Measurements from ENCODE around the gene PELI1. TPM values are rescaled to one million over a fixed set of nuclear protein-coding genes. Genes with fewer than 3 reads are reported as not detected.

The PELI1 gene
- total and polyA plus RNA-seq, 2 donors (not counting 3 experiments of a cell fraction or from before 2014, with no cell fraction given): 14.2 to 30.9 TPM

GRCh38 chr2:64137996-64138395, 6.2 kb downstream of the PELI1 start:
- no TSS peak for BruUV-seq (replicated peaks)
- Histone ChIP-seq H3K4me2 (ENCODE audit: insufficient read depth, low read length) (peak overlapping the region; percentile 17), H3K27me3 (ENCODE audit: control insufficient read depth in 2 of 2, insufficient read depth in 2 of 2, low read length in 2 of 2) (no peaks in the 10 kb centered on the region), H3K4me3 (replicated peaks in 1 of 3; ENCODE audit: insufficient read depth in 1 of 3, low read depth in 1 of 3, low read length in 3 of 3) (no peak overlapping the region), H3K9me3 (replicated peaks; ENCODE audit: control insufficient read depth, insufficient read depth, low read length) (no peaks in the 10 kb centered on the region), H4K20me1 (replicated peaks; ENCODE audit: control insufficient read depth, extremely low read depth, insufficient read depth, low read length) (peaks cover 9% of the 10 kb centered on the region), H3K9me1 (replicated peaks; ENCODE audit: control insufficient read depth, extremely low read depth, insufficient read depth, low read length) (no peaks in the 10 kb centered on the region), H2AFZ (ENCODE audit: low read depth, low read length) (no peak overlapping the region), H3K79me2 (ENCODE audit: control insufficient read depth, insufficient read depth, low read length) (peaks cover 98% of the 10 kb centered on the region), H3K27ac (ENCODE audit: insufficient read depth, low read depth, low read length) (peak overlapping the region; percentile 21), H3K36me3 (ENCODE audit: control insufficient read depth in 2 of 2, extremely low read depth in 1 of 2, insufficient read depth in 2 of 2, low read length in 2 of 2) (no peaks in the 10 kb centered on the region), H3K9ac (replicated peaks; ENCODE audit: extremely low read depth, insufficient read depth, low read length) (no peak overlapping the region), H3K4me1 (ENCODE audit: control insufficient read depth, extremely low read depth, insufficient read depth, low read length) (peaks cover 41% of the 10 kb centered on the region)
- intact Hi-C loops (cut with micrococcal nuclease) (no loop called here), dilution Hi-C loops (cut with MboI; ENCODE audit: extremely low pct_ligation_motif_present, low sequenced_read_pairs) (no loop called here)
- CTCF ChIA-PET: interaction anchor here (0.6 to 1.1 kb wide), 6 partner anchors 14 to 175 kb away, joined by 3 to 5 read pairs (median 4); no protein-coding TSS in a partner anchor
- DNase-seq (ENCODE audit: low read depth, low spot score): no peak
- POLR2A ChIA-PET: no interaction called here
- no peak for TF ChIP-seq JUN (IDR thresholded peaks at IDR 0.05; ENCODE audit: borderline replicate concordance, insufficient read depth, insufficient read length, low read depth)
- no peak for TF ChIP-seq POLR2AphosphoS5 (IDR thresholded peaks at IDR 0.05; ENCODE audit: insufficient read depth, low read depth, low read length)
- no peak for TF ChIP-seq POLR2A (IDR thresholded peaks at IDR 0.05; ENCODE audit: low read depth, low read length)
- TF ChIP-seq MAX (IDR thresholded peaks at IDR 0.05; ENCODE audit: insufficient read depth, insufficient read length): no peak
- TF ChIP-seq EZH2 (IDR thresholded peaks at IDR 0.05; ENCODE audit: borderline replicate concordance, low read depth, low read length, severe bottlenecking): no peak
- TF ChIP-seq FOS (IDR thresholded peaks at IDR 0.05; ENCODE audit: borderline replicate concordance, insufficient read depth, low read length): no peak
- FAIRE-seq: no peak

- Histone ChIP-seq H3K9ac (replicated peaks; ENCODE audit: extremely low read depth, insufficient read depth, low read length) (no peak overlapping the region), H3K36me3 (ENCODE audit: control insufficient read depth in 2 of 2, extremely low read depth in 1 of 2, insufficient read depth in 2 of 2, low read length in 2 of 2) (no peaks in the 10 kb centered on the region), H3K27me3 (ENCODE audit: control insufficient read depth in 2 of 2, insufficient read depth in 2 of 2, low read length in 2 of 2) (no peaks in the 10 kb centered on the region), H3K4me3 (replicated peaks in 1 of 3; ENCODE audit: insufficient read depth in 1 of 3, low read depth in 1 of 3, low read length in 3 of 3) (no peak overlapping the region), H3K27ac (ENCODE audit: insufficient read depth, low read depth, low read length) (peak overlapping the region; percentile 21), H3K4me2 (ENCODE audit: insufficient read depth, low read length) (peak overlapping the region; percentile 17), H4K20me1 (replicated peaks; ENCODE audit: control insufficient read depth, extremely low read depth, insufficient read depth, low read length) (peaks cover 9% of the 10 kb centered on the region), H3K79me2 (ENCODE audit: control insufficient read depth, insufficient read depth, low read length) (peaks cover 98% of the 10 kb centered on the region), H3K9me1 (replicated peaks; ENCODE audit: control insufficient read depth, extremely low read depth, insufficient read depth, low read length) (no peaks in the 10 kb centered on the region), H3K9me3 (replicated peaks; ENCODE audit: control insufficient read depth, insufficient read depth, low read length) (no peaks in the 10 kb centered on the region), H2AFZ (ENCODE audit: low read depth, low read length) (no peak overlapping the region), H3K4me1 (ENCODE audit: control insufficient read depth, extremely low read depth, insufficient read depth, low read length) (peaks cover 41% of the 10 kb centered on the region)
- POLR2A ChIA-PET: no interaction called here
- dilution Hi-C loops (cut with MboI; ENCODE audit: extremely low pct_ligation_motif_present, low sequenced_read_pairs): no loop called here
- BruUV-seq (replicated peaks): no TSS peak
- TF ChIP-seq EZH2 (IDR thresholded peaks at IDR 0.05; ENCODE audit: borderline replicate concordance, low read depth, low read length, severe bottlenecking) (no peak), FOS (IDR thresholded peaks at IDR 0.05; ENCODE audit: borderline replicate concordance, insufficient read depth, low read length) (peak; percentile 51), JUN (IDR thresholded peaks at IDR 0.05; ENCODE audit: borderline replicate concordance, insufficient read depth, insufficient read length, low read depth) (peak; percentile 38), POLR2A (IDR thresholded peaks at IDR 0.05; ENCODE audit: low read depth, low read length) (no peak), POLR2AphosphoS5 (IDR thresholded peaks at IDR 0.05; ENCODE audit: insufficient read depth, low read depth, low read length) (no peak), CTCF (IDR thresholded peaks at IDR 0.05; ENCODE audit: extremely low read depth in 1 of 2, insufficient read depth in 1 of 2, low read depth in 1 of 2, low read length in 2 of 2) (no peak), GATA2 (IDR thresholded peaks at IDR 0.05; ENCODE audit: insufficient read depth, insufficient read length, low read depth, low read length) (peak; percentile 24), MAX (IDR thresholded peaks at IDR 0.05; ENCODE audit: insufficient read depth, insufficient read length) (no peak), MYC (IDR thresholded peaks at IDR 0.05; ENCODE audit: low read depth, low read length) (no peak)
- DNase-seq (ENCODE audit: low read depth, low spot score): peak; percentile 76
- no peak for FAIRE-seq
- intact Hi-C loops (cut with micrococcal nuclease): no loop called here
- CTCF ChIA-PET: interaction anchor here (0.6 to 1.1 kb wide), 6 partner anchors 13 to 175 kb away, joined by 3 to 5 read pairs (median 4); no protein-coding TSS in a partner anchor
Measured at GRCh38 chr2:64137567-64137966, 6.7 kb downstream of the PELI1 start.
